Prostate gland (tissue), 2 donors: ENCODE results near the gene AGPS. TPM values are rescaled to one million over a fixed set of nuclear protein-coding genes. Genes with fewer than 3 reads are reported as not detected.
"Not testable (repeated sequence)": the region's sequence is repeated elsewhere in the genome, so short reads cannot be mapped to it uniquely, and the experiment has no call there.

Source experiments
- DNase-seq: peaks from one replicate; pipeline ENCODE4 v3.0.0-alpha.2; 2019; ENCODE audit warnings: low spot score
- H3K27ac ChIP-seq, 2 donors: fragments of 200-600 bp; sonication (generic); 2 replicates each; pipeline ENCODE4 v1.5.1; 2017 to 2019
- H3K27me3 ChIP-seq: fragments of 200-600 bp; sonication (generic); replicated peaks from 2 replicates; pipeline ENCODE4 v1.5.1; 2019; ENCODE audit not compliant: insufficient read depth
- H3K36me3 ChIP-seq, 2 donors: fragments of 200-600 bp; sonication (generic); 1 replicate in 1 of 2; 2 replicates in 1 of 2; pipeline versions ENCODE4 v1.5.1 to v1.8.1; 2017 to 2019
- H3K4me1 ChIP-seq: fragments of 200-600 bp; sonication (generic); replicated peaks from 2 replicates; pipeline ENCODE4 v1.5.1; 2019
- H3K4me3 ChIP-seq, 2 donors: fragments of 200-600 bp; sonication (generic); 2 replicates each; pipeline ENCODE4 v1.5.1; 2017 to 2019
- H3K9me3 ChIP-seq: fragments of 200-600 bp; sonication (generic); 2 replicates; pipeline ENCODE4 v1.5.1; 2017
- CTCF ChIP-seq, 4 experiments: fragments of 200-600 bp in 2 of 4; fragments of 450-650 bp in 2 of 4; sonication (generic) in 2 of 4; IDR thresholded peaks; 1 replicate in 3 of 4; 2 replicates in 1 of 4; pipeline ENCODE4 v1.5.1; 2016 to 2019; ENCODE audit warnings: antibody characterized with exemption in 4 of 4, mild to moderate bottlenecking in 2 of 4, moderate library complexity in 2 of 4
- POLR2A ChIP-seq: fragments of 450-650 bp; IDR thresholded peaks from one replicate; pipeline ENCODE4 v1.6.1; 2016; ENCODE audit warnings: antibody characterized with exemption, mild to moderate bottlenecking
- POLR2AphosphoS5 ChIP-seq: sonication (generic); formaldehyde crosslinking; IDR thresholded peaks from one replicate; pipeline ENCODE4 v1.6.1; 2017; ENCODE audit warnings: antibody characterized with exemption
- WGBS: methylation state at CpG from one replicate; pipeline ENCODE4 v1.1.5; 2018; 5-methylcytosine and 5-hydroxymethylcytosine counted together
- intact Hi-C: fragments of 100-400 bp; cut with DNase I; formaldehyde crosslinking; loops from one replicate; pipeline ENCODE4 v1.14.2; 2022
- total RNA-seq, 2 donors: library from RNA; depleted of rRNA; stranded (reverse); fragments of >200 nt; gene quantifications; one replicate each; pipeline ENCODE4 v1.1.0, GENCODE V29; 2016

The AGPS gene
- total RNA-seq, 2 donors from 2014 or later = 17.2 to 50.3 TPM

GRCh38 chr2:177547772-177548171 is 155.2 kb downstream of the AGPS start:
- no peaks in the 10 kb centered on the region for H3K4me1 ChIP-seq
- no peaks in the 10 kb centered on the region for H3K9me3 ChIP-seq
- 68% methylated on average over 1 of the region's 1 CpG for WGBS
- H3K27ac ChIP-seq = no peak overlapping the region
- H3K27me3 ChIP-seq = no peaks in the 10 kb centered on the region
- no peak overlapping the region for H3K4me3 ChIP-seq
- no peak for TF ChIP-seq POLR2AphosphoS5
- TF ChIP-seq POLR2A = no peak
- no peak for TF ChIP-seq CTCF (IDR thresholded peaks at IDR 0.05)
- no peak for DNase-seq
- intact Hi-C loops = no loop called here
- H3K36me3 ChIP-seq = no peaks in the 10 kb centered on the region

- intact Hi-C loops = no loop called here
- no peak for DNase-seq
- Histone ChIP-seq H3K9me3 (no peaks in the 10 kb centered on the region), H3K27ac (no peak overlapping the region), H3K4me3 (no peak overlapping the region), H3K36me3 (no peaks in the 10 kb centered on the region), H3K27me3 (no peaks in the 10 kb centered on the region), H3K4me1 (no peaks in the 10 kb centered on the region)
- TF ChIP-seq POLR2A (no peak), CTCF (IDR thresholded peaks at IDR 0.05) (no peak), POLR2AphosphoS5 (no peak)
These were observed 156.1 kb downstream of the AGPS start for GRCh38 chr2:177548636-177549035.

GRCh38 chr2:177549171-177549570 is 156.6 kb downstream of the AGPS start:
- TF ChIP-seq CTCF (IDR thresholded peaks at IDR 0.05) (no peak), POLR2AphosphoS5 (no peak), POLR2A (no peak)
- intact Hi-C loops = no loop called here
- H3K4me1 ChIP-seq = no peaks in the 10 kb centered on the region
- H3K36me3 ChIP-seq = no peaks in the 10 kb centered on the region
- no peaks in the 10 kb centered on the region for H3K9me3 ChIP-seq
- DNase-seq = no peak
- no peak overlapping the region for H3K27ac ChIP-seq
- no peaks in the 10 kb centered on the region for H3K27me3 ChIP-seq
- no peak overlapping the region for H3K4me3 ChIP-seq

- H3K27ac ChIP-seq = no peak overlapping the region
- H3K36me3 ChIP-seq = no peaks in the 10 kb centered on the region
- H3K4me3 ChIP-seq = no peak overlapping the region
- intact Hi-C loops = loop anchor here (5.0 kb wide), 1 partner anchor 67 kb away; a partner anchor contains a TSS
- DNase-seq = no peak
- 75% methylated on average over 5 of the region's 5 CpGs for WGBS
- no peaks in the 10 kb centered on the region for H3K9me3 ChIP-seq
- no peaks in the 10 kb centered on the region for H3K27me3 ChIP-seq
- no peaks in the 10 kb centered on the region for H3K4me1 ChIP-seq
- no peak for TF ChIP-seq POLR2AphosphoS5
- TF ChIP-seq POLR2A = no peak
- no peak for TF ChIP-seq CTCF (IDR thresholded peaks at IDR 0.05)
These were observed 158.0 kb downstream of the AGPS start for GRCh38 chr2:177550264-177551200.

- WGBS = 94% methylated on average over 4 of the region's 4 CpGs
- intact Hi-C loops = loop anchor here (5.0 kb wide), 1 partner anchor 66 kb away; a partner anchor contains a TSS
- DNase-seq = not testable (repeated sequence)
These were observed 158.8 kb downstream of the AGPS start for GRCh38 chr2:177551360-177551759.

More at GRCh38 chr2:177551360-177551759, 158.8 kb downstream of the AGPS start:
- not testable (repeated sequence) for H3K4me1 ChIP-seq, H3K9me3 ChIP-seq, H3K4me3 ChIP-seq, H3K27me3 ChIP-seq, H3K27ac ChIP-seq, H3K36me3 ChIP-seq
